GM12874 (cell line): ENCODE results near the gene ITPKA.

Source experiments
- CTCF ChIP-seq: IDR thresholded peaks from 2 replicates; pipeline ENCODE4 v1.5.1; 2011; ENCODE audit warnings: low read depth, mild to moderate bottlenecking, control low read depth, low read length, moderate library complexity; ENCODE audit not compliant: insufficient read depth

ITPKA gene

GRCh38 chr15:41493205-41493901 lies at the start of gene ITPKA:
Gene ITPKA (plus strand): TSS chr15:41493874. CDS start chr15:41493928, 54 bp downstream.
- no peak for TF ChIP-seq CTCF

DNA sequence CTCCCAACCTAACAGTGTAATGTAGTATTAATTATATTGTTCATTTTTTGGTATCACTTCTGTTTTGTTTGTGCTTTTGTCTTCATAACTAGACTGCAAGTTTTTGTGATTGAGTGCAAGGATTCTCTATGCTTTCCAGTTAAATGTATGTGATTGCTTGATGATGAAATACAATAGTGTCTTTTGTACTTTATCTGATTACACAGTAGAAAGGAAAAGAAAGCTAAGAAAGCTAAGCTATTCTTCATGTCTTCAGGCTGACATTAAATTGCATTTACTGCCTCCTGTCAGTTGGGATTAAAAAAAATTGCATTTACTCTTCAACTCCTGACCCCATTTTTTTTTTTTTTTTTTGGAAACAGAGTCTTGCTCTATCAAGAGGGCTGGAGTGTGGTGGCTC lies 48.3 kb upstream of the ITPKA start:
- no peak for TF ChIP-seq CTCF

DNA sequence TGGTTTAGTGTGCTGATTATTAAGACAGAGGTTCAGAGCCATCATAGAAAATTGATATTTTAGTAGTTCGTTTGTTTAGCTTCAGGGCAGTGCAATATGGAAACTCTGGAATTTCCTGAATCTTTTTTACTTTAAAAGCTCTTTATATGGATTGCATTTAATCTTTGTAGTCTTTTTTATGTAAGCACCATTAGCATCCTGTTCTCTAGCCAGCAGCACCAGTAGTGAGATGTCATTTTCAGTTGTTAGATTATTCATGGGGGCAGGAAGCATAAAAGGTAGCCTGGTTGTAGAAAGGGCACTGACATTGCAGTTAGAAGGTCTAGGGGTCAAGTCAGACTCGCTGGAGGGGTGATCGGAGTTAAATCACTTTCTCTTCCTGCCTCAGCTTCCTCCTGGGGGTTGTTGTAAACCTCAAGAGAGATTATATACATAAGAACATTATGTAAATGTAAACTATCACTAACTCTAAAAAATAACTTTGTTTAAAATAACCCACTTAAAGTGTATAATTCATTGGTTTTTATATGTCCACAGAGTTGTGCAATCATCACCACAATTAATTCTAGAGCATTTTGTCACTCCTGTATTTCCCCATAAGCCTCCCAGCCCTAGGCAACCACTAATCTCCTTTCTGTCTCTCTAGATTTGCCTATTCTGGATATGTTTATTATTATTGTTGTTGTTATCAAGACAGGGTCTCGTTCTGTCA lies 31.4 kb upstream of the ITPKA start:
- TF ChIP-seq CTCF = no peak

- no peak for TF ChIP-seq CTCF
These were observed 28.6 kb upstream of the ITPKA start for GRCh38 chr15:41464889-41465580.

- peak; percentile 92 for TF ChIP-seq CTCF
These were observed 27.8 kb upstream of the ITPKA start for GRCh38 chr15:41465822-41466421.

- TF ChIP-seq CTCF = no peak
These were observed 27.0 kb upstream of the ITPKA start for GRCh38 chr15:41466711-41467110.

- no peak for TF ChIP-seq CTCF
These were observed 20.3 kb upstream of the ITPKA start for GRCh38 chr15:41473418-41473817.
